Type B pancreatic cell (in vitro differentiated cells): ENCODE measurements around the gene ABHD12B. TPM values are rescaled to one million over a fixed set of nuclear protein-coding genes. Genes with fewer than 3 reads are reported as not detected.

Experiments
- DNase-seq: peaks from one replicate; pipeline ENCODE4 v3.0.0; 2021; ENCODE audit warnings: mixed read lengths; ENCODE audit not compliant: unreplicated experiment; ENCODE audit errors: extremely low spot score
- H3K27ac Mint-ChIP-seq: 2 replicates; pipeline ENCODE4 v1.8.0; 2021; ENCODE audit warnings: mild to moderate bottlenecking, mixed read lengths
- H3K27me3 Mint-ChIP-seq: 2 replicates; pipeline ENCODE4 v1.8.0; 2021; ENCODE audit warnings: mixed read lengths
- H3K36me3 Mint-ChIP-seq: 2 replicates; pipeline ENCODE4 v1.8.0; 2021; ENCODE audit warnings: mixed read lengths
- H3K4me1 Mint-ChIP-seq: one replicate; pipeline ENCODE4 v1.8.0; 2021; ENCODE audit warnings: mixed read lengths; ENCODE audit not compliant: unreplicated experiment
- H3K4me3 Mint-ChIP-seq: 2 replicates; pipeline ENCODE4 v1.8.0; 2021; ENCODE audit warnings: mild to moderate bottlenecking, mixed read lengths
- H3K9me3 Mint-ChIP-seq: 2 replicates; pipeline ENCODE4 v1.8.0; 2021; ENCODE audit warnings: mixed read lengths
- total RNA-seq: library from RNA; stranded (reverse); gene quantifications from 2 replicates; pipeline ENCODE4 v1.2.1, GENCODE V29; 2021; ENCODE audit warnings: low replicate concordance
- TF ChIP-seq, protein P1 (sequence below): fragments of 200-600 bp; sonication (generic); conservative IDR thresholded peaks from 2 replicates; pipeline ENCODE4 v1.5.0; 2021; ENCODE audit warnings: antibody characterized with exemption, mild to moderate bottlenecking

Gene ABHD12B
- total RNA-seq, 1 donor from 2014 or later: 0.17 TPM

DNA sequence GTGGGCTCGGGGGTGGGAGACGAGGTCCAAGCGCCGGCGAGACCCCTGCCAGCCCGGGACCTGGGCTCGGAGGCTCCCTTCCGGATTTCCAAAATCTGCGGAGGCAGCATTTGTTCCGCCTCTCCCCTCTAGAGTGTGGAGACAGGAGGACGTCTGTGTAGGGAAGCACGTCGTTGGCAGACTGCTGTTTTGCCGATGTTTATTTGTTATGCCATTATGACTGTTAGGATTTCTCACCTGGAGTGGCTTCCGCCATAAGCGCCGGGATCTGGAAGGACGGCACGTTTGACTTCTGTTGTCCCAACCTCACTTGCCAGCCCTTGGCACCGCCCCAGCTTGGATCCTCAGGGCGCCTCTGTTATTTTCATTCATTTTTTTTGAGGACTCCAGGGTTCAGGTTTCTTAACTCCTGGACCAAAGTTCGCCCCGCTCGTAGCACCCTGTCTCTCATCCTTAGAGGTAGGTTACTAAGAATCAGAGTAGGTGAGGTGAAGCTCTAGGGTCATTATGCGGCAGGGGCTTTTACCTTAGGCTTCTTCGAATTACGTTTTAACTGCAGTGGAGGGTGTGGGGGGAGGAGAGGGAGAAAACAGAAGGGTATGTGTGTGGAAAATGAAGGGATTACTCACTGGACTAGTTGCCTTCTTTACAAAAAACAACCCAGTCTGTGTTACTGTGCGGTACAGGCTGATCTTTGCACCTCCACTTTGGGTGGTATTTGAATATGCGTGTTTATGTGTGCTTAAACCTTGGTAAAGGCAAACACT lies 73.0 kb downstream of the ABHD12B start:
- Mint-ChIP-seq H3K4me3 (peak overlapping the region; percentile 92), H3K27me3 (peaks cover 11% of the 10 kb centered on the region), H3K9me3 (peaks cover 4% of the 10 kb centered on the region), H3K36me3 (peaks cover 12% of the 10 kb centered on the region), H3K4me1 (peaks cover 21% of the 10 kb centered on the region), H3K27ac (peak overlapping the region; percentile 75)
- no peak for DNase-seq
- TF ChIP-seq, protein P1, sequence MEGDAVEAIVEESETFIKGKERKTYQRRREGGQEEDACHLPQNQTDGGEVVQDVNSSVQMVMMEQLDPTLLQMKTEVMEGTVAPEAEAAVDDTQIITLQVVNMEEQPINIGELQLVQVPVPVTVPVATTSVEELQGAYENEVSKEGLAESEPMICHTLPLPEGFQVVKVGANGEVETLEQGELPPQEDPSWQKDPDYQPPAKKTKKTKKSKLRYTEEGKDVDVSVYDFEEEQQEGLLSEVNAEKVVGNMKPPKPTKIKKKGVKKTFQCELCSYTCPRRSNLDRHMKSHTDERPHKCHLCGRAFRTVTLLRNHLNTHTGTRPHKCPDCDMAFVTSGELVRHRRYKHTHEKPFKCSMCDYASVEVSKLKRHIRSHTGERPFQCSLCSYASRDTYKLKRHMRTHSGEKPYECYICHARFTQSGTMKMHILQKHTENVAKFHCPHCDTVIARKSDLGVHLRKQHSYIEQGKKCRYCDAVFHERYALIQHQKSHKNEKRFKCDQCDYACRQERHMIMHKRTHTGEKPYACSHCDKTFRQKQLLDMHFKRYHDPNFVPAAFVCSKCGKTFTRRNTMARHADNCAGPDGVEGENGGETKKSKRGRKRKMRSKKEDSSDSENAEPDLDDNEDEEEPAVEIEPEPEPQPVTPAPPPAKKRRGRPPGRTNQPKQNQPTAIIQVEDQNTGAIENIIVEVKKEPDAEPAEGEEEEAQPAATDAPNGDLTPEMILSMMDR: no peak

- TF ChIP-seq, protein P1: no peak
- Mint-ChIP-seq H3K9me3 (peaks cover 4% of the 10 kb centered on the region), H3K27ac (no peak overlapping the region), H3K36me3 (peaks cover 4% of the 10 kb centered on the region), H3K4me1 (peaks cover 21% of the 10 kb centered on the region), H3K27me3 (peaks cover 11% of the 10 kb centered on the region), H3K4me3 (peak overlapping the region; percentile 23)
- no peak for DNase-seq
These were observed 74.5 kb downstream of the ABHD12B start for GRCh38 chr14:50946234-50946935.

- DNase-seq: no peak
- no peak overlapping the region for H3K4me3 Mint-ChIP-seq
- H3K4me1 Mint-ChIP-seq: peaks cover 21% of the 10 kb centered on the region
- H3K36me3 Mint-ChIP-seq: no peaks in the 10 kb centered on the region
- TF ChIP-seq, protein P1: no peak
- H3K9me3 Mint-ChIP-seq: peaks cover 4% of the 10 kb centered on the region
- H3K27ac Mint-ChIP-seq: peak overlapping the region; percentile 48
- H3K27me3 Mint-ChIP-seq: peaks cover 6% of the 10 kb centered on the region
These were observed 75.6 kb downstream of the ABHD12B start for GRCh38 chr14:50947446-50947845.

DNA sequence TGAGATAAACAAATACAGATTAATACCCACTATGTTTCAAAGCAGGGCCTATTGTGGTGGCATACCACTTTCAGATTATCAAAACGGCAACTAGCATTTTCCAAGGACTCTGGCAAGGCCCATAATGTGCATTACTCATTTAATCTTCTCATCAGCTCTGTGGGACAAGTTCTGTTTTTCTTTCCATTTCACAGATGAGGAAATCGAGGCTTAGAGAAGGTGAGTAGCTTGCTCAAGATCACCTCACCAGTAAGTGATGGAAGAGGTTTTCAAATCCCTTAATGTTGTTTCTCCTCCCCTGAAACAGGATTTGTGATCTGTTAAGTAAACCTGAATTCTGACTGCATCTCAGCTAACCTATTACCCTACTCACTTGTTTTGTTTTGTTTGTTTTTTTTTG lies 76.4 kb downstream of the ABHD12B start:
- Mint-ChIP-seq H3K27me3 (peaks cover 6% of the 10 kb centered on the region), H3K27ac (no peak overlapping the region), H3K9me3 (peaks cover 4% of the 10 kb centered on the region), H3K4me1 (peaks cover 18% of the 10 kb centered on the region), H3K36me3 (no peaks in the 10 kb centered on the region), H3K4me3 (no peak overlapping the region)
- DNase-seq: no peak
- TF ChIP-seq, protein P1: no peak

- TF ChIP-seq, protein P1: no peak
- peaks cover 4% of the 10 kb centered on the region for H3K9me3 Mint-ChIP-seq
- no peak overlapping the region for H3K27ac Mint-ChIP-seq
- H3K27me3 Mint-ChIP-seq: no peaks in the 10 kb centered on the region
- H3K4me3 Mint-ChIP-seq: no peak overlapping the region
- peaks cover 19% of the 10 kb centered on the region for H3K4me1 Mint-ChIP-seq
- DNase-seq: no peak
- no peaks in the 10 kb centered on the region for H3K36me3 Mint-ChIP-seq
These were observed 79.2 kb downstream of the ABHD12B start for GRCh38 chr14:50951032-50951431.
